Kidney tubule cell (primary cell): Measurements from ENCODE around the gene PHF19.

Source experiments
- DNase-seq: peaks from one replicate; pipeline ENCODE4 v3.0.0-alpha.2; 2018; ENCODE audit warnings: low spot score

PHF19 gene

DNA sequence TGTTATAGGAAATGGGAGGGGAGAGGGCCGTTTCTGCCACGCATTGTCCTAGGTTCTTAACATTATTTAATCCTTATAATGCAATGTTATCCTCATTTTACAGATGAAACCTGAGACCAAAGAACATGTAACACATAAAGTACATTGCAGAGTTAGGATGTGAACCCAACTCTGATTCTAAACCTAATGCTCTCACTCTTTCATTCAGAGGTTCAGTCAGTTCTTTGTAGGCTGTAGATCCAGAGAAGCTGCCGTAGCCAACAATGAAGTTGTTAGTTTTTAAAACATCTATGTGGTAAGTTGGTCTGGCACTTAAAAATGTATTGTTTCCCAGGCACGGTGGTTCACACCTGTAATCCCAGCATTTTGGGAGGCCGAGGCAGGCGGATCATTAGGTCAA lies 23.8 kb downstream of the PHF19 start:
- DNase-seq = no peak

DNA sequence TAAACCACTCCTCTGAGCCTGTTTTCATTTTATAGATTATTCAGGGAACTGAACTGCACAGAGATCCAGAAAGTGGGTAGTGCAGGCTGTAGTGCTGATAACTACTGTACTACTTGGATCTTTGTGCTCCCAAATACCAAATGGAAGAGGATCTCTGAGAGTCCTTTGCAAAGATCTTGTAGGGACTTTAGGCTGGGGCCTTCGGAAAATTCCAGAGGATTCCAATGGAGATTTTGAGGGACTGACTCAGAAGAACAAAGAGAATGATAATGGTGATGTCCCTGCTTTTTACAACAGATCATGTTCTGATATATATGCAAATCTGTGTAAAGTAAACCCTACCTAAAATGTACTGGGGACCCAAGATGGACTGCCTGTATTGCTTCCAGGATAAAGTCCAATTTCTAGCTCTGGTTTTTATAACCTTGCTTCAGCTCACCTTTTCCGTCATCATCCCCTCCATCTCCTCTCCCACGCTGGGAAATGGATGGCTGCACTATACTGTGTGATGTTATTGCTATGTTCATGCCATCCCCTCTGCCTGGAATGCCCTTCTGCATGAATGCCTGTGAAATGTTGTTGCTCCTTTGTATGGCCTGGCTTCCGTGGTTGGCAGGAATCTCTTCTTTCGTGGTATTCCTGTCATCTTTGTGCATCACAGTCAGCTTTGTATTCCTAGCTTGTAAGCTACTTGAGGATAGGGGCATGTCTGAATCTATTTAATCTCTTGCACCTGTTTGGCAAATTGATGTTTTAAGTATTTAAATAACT lies 24.6 kb downstream of the PHF19 start:
- peak; percentile 79 for DNase-seq

DNA sequence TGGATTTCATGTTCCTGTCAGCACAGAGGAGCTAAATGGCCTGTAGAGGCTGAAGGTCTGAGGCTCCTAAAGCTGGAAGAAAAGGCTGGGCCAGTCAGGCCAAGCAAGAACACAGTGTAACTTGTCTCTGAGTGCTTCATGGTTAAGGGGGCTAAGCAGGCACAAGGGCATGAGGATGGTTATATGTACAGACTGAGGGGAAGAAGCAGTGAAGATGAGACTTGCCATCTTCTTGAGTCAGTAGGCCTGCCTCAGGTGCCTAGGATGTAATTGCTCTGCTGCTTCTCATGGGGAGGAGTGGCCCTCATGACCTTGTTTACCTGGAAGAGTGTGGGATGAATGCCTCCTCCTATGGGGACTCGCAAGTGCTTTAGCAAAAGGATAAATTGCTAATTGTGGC lies 25.5 kb downstream of the PHF19 start:
- no peak for DNase-seq

DNA sequence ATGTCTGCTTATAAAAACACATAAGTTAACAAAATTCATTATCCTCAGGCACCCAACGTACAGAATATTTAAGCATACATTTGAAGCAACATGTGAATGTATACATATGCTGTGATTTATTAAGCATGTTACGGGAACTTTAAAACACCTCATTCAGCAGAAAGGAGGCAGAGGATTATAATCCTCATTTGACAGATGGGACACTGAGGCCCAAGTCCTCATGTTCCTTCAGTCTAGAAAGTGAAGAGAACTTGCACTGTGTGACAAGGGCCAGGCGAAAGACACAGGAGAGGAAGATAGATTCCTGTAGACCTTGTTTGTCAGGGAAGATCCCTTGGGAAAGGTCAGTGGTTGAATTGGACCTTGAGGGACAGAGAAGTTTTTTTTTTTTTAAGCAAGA lies 26.7 kb downstream of the PHF19 start:
- no peak for DNase-seq

DNA sequence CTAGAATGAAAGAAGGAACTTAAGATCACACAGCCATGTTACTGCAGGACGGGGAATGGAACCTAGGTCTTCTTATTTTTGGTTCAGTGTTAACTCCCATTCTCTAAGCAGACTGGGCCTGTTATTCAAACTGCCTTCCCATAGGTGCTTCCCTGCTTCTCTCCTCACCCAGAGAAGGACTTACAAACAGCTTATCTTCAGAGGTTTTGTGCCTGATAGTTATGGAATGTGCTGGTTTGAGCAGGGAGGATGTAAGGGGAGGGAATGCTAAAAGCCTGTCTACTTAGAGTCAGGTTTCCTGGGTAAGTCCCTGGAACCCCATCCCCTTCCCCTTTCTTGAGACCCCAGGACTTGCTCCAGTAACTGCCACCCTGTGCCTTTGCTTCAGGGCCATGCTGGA lies 30.1 kb downstream of the PHF19 start:
- DNase-seq = no peak

DNA sequence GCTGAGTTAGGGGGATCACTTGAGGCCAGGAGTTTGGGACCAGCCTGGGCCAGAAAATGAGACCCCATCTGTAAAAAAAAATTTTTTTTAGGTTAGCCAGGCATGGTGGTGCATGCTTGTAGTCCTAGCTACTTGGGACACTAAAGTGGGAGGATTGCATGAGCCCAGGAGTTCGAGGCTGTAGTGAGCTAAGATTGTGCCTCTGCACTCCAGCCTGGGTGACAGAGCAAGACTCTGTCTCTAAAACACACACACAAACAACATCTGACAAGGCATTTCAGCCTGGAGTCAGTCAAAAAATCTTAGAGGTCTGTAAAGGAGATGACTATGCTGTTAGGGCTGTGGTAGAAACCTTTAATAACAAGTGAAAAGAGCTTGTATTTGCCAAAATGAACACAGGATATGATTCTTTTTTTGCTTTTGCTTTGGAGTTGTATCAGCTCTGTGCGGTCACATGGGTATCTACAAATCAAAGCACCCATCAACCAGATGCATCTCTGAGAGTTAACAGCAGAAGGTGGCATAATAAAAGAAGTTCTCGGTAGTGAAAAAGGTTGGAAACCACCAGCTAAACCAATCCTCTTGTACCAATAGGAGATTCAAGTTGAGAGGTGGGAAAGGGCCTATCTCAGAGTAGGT lies 30.6 kb downstream of the PHF19 start:
- DNase-seq = no peak

DNA sequence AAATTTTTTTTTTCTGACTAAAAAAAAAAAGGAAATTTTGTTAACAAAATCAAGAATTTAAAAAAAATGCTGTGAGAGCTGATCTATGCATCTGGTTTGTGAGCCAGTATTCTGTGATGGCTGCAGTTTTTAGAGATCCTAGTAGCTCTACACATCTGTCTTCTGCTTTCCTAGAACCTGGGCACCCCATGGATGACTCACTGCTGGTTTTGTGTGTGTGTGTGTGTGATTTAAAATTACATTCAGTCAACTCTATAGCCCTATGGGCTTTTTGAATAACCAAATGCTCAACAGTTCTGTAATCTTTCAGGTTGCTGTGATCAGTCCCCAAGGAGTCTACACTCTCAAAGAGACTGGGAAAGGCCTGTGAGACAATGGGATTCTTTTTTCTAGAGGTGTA lies 31.7 kb downstream of the PHF19 start:
- DNase-seq = no peak

DNA sequence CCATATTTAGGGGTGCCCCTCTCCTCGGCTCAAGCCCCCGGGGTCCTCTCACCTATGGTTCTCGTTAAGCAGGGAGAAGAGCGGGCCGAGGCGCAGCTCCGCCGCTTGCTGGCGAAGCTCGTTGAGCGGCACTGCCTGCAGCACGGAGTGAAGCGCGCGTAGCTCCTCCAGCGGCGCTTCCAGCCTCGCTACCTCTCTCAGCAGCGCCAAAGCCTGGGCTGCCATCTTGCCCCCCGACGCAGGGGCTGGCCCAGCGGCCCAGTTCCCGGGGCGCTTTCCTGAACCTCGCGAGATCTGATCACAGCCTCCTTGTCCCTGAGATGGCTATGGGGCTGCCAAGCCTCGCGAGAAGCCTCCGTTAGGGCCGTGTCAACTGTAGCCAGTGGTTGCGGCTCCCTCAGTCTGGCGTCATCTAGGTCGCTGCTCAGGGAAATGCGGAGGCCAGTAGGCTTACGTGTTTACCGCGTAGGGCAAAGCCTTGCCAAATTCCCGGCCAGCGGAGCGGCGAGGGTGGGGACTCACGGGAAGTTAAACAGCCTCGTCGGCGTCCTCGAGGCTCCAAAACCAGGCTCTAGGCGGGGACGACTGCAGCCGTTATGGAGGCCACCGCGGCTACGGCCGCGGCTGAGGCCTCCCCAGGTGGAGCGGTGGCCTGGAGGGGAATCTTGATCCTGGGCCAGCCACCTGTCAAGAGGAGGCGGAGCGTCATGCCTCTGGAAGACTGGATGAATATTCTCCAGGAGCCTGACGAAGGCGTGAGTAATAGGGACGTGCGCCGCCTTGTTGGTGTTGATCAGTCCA lies 34.1 kb downstream of the PHF19 start, which contains the start of gene PSMD5:
Gene PSMD5, minus strand, starts transcription at position 238 of the 801 bp plus-strand sequence. Its CDS starts 13 bp downstream, at position 225.
- peak; percentile 99 for DNase-seq

DNA sequence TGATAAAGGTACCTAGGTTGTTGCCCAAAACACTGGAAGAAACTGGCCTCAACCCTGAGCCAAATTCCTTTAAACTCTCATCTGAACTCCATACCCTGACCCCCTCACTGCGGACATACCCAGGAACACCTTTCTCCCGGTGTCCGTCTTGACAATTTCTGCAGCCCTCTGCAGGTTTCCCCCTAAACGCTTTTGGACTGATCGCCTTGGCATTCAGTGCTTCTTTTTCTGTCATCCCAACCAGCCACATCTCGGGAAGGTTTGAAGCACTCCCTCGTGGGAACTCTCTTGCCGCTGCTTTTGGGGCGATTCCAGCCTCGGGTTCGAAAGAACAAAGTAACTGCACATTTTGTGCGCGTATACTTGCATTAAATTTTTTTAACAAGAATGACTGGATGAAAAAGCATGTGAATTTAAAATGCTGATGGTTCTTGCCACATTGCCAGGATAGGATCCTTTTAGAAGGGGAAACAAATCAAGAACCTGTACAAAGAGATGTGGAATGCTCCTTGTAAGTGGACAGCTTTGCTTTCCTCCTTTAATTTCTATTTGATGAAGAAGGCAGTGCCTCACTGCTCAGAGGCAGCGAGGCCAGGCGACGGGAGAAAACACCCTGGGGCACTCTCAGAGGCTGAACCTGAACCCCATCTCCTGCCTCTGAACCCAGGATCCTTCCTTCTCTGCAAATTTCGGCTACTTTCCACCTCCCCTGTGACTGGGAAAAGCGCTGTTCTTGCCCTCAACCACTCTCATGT lies 34.9 kb downstream of the PHF19 start:
- peak; percentile 20 for DNase-seq

DNA sequence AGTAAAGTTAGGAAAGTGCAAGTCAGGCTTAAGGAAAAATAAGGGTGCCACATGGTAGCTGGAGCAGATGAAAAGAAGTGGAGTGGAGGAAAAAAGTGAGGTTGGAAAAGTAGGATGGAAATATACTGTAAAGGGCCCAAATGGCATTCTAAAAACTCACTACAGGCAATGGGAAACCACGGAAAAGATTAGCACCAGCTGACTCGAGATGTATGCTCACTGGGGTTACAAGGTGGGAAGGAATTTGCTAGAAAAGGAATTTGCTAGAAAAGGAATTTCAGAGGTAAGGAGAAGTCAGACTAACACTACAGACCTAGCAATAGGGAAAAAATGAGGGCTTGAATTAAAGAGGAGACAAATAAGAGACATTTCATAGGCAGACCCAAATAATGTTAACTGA lies 37.8 kb downstream of the PHF19 start:
- DNase-seq = peak; percentile 50

DNA sequence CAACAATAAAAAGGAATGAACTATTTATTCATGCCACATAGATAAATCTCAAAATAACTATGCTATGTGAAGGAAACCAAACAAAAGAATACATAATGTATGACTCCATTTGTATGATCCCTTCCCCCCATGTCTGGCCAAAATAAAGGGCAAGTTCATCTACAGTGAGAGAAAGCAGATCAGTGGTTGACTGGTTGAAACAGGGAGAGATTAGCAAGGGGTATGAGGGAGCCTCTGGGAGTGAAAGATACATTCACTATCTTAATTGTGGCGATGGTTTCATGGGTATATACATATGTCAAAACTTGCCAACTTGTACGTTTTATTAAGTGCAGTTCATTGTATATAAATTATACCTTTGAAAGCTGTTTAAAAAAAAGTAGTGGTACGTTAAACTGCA lies 39.1 kb downstream of the PHF19 start:
- no peak for DNase-seq

DNA sequence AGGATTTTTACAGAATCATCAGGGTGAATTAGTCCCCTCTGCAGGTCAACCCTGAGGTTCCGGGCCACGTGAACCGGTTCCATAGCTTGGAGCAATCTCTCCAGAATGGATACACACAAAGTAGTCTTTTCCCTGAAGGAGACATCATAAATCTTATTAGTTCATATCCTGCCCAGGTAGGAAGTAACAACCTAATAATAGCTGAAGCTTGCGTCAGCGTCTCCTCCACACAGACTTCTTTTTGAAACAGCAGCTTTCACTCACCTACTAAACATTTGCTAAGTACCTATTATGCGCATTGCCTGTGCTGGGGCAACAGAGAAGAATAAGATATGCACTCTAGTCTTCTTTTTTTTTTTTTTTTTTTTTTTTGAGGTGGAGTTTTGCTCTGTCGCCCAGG lies 43.7 kb downstream of the PHF19 start:
- no peak for DNase-seq

DNA sequence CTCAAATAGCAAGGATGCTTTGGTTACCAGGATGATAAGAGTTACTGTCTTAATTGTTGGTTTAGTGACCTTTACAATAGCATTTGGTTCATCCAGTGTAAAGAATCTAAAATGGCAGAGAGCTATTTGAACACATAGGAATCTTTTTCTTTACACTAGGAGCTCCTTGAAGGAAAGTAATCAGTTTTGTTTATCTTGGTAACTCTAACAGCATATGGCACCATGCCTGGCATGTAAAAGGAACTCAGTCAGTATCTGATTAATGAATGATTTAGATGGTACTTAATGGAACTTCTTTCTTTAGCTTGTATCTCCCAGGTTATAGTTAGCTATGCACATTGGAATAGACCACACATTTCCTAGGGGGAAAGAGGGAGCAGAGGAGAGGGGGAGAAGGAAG lies 44.2 kb downstream of the PHF19 start:
- DNase-seq = no peak

DNA sequence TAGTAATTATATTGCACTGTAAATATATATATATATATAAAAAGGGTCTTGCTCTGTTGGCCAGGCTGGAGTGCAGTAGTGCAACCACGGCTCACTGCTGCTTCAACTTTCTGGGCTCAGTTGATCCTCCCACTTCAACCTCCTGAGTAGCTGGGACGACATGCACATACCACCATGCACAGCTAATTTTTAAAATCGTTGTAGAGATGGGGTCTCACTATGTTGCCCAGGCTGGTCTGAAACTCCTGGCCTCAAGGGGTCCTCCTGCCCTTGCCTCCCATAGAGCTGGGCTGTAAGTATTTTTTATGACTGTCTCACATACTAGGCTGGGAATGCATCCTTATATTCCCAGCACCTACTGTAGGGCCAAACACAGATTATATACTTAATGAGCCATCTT lies 46.1 kb downstream of the PHF19 start:
- no peak for DNase-seq

DNA sequence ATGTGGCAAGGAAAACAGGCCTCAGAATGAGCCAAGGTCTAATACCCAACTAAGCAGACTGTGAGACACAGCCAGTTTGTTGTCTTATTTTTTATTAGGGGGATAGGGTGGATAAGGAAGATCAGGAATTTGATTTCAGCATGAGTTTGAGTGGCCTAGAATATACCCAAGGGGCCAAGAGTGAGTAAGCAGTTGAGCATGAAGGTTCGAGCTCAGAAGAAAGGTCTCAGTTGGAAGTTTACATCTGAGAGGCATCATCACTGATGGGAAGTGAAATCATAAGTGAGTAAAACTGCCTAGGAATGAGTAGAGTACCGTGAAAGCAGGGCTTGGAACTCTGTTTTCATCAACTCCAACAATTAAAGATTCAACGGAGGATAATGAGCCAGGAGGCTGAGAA lies 46.8 kb downstream of the PHF19 start:
- DNase-seq = no peak

DNA sequence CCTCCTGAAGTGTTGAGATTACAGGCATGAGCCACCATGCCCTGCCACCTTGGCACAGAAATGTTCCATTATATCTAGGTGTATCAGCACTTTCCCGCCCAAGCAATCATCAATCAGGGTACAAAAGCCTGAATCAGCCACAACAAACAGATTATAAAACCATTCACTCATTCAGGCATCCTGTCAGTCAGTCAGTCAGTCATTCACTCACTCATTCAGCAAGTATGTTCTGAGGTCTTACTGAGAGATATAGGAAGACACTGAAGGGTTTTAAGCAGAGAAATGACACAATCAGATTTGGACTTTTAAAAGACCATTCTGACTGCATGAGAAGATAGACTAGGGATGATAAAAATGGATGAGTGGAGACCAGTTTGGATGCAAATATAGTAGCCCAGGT lies 47.3 kb downstream of the PHF19 start:
- DNase-seq = no peak

DNA sequence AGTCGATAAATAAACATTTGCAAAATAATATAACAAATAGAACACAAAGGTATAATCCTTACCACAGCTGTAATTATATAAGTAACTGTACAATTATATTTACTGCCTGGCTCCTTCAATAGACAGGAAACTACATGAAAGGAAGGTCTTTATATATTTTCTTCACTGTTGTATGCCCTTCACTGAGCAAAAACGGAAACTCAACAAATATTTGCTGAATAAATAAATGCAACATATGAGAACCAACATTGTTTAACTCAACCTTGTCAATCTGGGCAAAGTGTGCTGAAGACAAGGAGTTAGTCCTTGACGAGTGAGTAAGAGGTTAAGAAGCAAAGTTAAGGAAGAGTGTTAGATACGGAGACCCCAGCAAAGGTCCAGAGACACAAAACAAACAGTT lies 56.9 kb downstream of the PHF19 start:
- DNase-seq = no peak

DNA sequence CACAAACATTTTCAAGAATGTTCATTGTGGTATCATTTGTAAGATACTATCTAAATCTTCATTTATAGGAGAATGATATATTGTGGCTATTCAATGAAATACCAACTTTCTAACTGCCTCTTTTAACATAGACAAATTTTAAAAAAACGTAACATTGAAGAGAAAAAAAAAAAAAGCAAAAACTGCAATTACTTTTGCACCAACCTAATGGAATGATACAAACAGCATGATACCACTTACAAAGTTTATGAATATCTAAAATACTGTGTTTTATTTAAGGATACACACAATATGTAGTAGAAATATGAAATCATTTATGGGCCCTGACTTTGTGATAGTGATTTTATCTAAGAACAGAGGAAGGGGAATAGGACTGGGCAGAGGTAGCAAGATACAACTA lies 58.4 kb downstream of the PHF19 start:
- no peak for DNase-seq

DNA sequence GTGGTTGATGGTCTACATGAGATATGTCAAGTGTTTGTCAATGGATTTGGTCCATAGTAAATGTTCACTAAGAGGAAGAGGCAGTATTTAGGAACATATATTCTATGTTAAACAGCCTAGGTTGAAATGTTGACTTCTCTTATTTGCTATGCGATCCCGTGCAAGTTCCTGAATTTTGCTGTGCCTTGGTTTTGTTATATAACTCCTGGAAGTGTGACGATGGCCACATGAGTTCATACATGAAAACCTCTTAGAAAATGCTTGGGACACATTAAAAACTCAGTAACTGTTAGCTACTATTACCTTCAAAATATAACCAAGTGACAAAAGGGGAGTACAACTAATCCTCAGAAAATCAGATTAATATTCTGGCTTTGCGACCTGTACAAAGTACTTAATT lies 61.9 kb downstream of the PHF19 start:
- no peak for DNase-seq

DNA sequence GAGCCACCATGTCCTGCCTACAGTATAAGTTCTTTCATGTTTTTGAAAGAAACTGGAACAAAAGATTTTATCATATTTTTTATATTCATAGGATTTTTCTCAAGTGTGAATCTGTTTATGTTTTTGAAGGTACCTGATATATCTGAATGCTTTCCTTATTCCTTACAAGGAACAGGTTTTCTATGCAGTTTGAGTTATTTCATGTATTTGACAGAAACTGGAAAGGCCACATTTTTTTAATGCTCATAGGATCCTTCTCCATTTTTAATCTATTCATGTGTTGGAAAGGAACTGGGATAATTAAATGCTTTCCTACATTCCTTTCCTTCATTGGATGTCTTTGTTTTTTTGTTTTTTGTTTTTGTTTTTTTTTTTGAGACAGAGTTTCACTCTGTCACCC lies 68.1 kb downstream of the PHF19 start:
- no peak for DNase-seq

DNA sequence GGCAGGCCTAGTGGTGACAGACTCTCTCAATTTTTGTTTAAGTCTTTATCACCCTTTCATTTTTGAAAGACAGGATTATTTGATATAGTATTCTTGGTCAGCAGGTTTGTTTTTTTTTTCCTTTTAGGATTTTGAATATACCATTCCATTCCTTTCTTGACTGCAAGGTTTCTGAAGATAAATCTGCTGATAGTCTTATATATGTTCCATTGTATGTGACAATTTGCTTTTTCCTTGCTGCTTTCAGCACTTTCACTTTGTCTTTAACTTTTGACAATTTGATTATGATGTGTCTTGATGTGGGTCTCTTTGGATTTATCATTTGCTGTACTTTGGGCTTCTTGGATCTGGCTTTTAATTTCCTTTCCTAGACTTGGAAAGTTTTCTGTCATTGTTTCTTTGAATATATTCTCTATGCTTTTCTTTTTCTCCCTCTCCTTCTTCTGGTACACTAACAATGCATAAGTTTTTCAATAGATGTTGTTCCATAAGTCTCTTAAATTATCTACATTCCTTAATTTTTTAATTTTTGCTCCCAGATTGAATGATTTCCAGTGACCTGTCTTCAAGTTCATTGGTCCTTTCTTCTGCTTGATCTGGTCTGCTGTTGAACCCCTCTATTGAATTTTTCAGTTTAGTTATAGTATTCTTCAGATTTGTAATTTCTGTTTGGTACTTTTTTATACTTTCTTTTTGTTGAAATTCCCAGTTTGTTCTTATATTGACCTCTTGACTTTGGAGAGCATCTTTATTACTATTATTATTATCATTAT lies 69.2 kb downstream of the PHF19 start:
- no peak for DNase-seq
